Fibroblast of lung (primary cell): ENCODE data around the gene ADCY4. TPM values are rescaled to one million over a fixed set of nuclear protein-coding genes. Genes with fewer than 3 reads are reported as not detected.

Source experiments
- DNase-seq, 2 donors: peaks; one replicate each; pipeline versions ENCODE4 v3.0.0 to v3.0.0-alpha.2; 2010; ENCODE audit warnings: low read depth in 2 of 2
- H2AFZ ChIP-seq: 2 replicates; pipeline ENCODE4 v1.5.1; 2012; ENCODE audit warnings: low read length, control low read depth, inconsistent platforms
- H3K27ac ChIP-seq: 2 replicates; pipeline ENCODE4 v1.5.1; 2011; ENCODE audit warnings: low read length, control low read depth; ENCODE audit not compliant: insufficient read depth
- H3K27me3 ChIP-seq: 2 replicates; pipeline ENCODE4 v1.5.1; 2011; ENCODE audit warnings: mild to moderate bottlenecking, low read length; ENCODE audit not compliant: control insufficient read depth, insufficient read depth
- H3K36me3 ChIP-seq: 2 replicates; pipeline ENCODE4 v1.5.1; 2011; ENCODE audit warnings: low read length; ENCODE audit not compliant: control insufficient read depth, insufficient read depth
- H3K4me1 ChIP-seq: 2 replicates; pipeline ENCODE4 v1.5.1; 2011; ENCODE audit warnings: low read length; ENCODE audit not compliant: control insufficient read depth, insufficient read depth; ENCODE audit errors: extremely low read depth
- H3K4me2 ChIP-seq: 2 replicates; pipeline ENCODE4 v1.5.1; 2011; ENCODE audit warnings: low read length, control low read depth; ENCODE audit not compliant: insufficient read depth; ENCODE audit errors: extremely low read depth
- H3K4me3 ChIP-seq, 4 experiments: fragments of 200-600 bp in 1 of 4; sonication (generic) in 1 of 4; replicated peaks in 1 of 4; 2 replicates each; pipeline ENCODE4 v1.5.1; 2011 to 2016; ENCODE audit warnings: low read length in 4 of 4, low read depth in 3 of 4, mild to moderate bottlenecking in 3 of 4, control low read depth in 2 of 4, inconsistent platforms in 1 of 4, mixed read lengths in 1 of 4; ENCODE audit not compliant: insufficient read depth in 1 of 4; ENCODE audit errors: control extremely low read depth in 1 of 4
- H3K79me2 ChIP-seq: 2 replicates; pipeline ENCODE4 v1.5.1; 2012; ENCODE audit warnings: mild to moderate bottlenecking, low read length, inconsistent platforms; ENCODE audit not compliant: control insufficient read depth, insufficient read depth
- H3K9ac ChIP-seq: 2 replicates; pipeline ENCODE4 v1.5.1; 2011; ENCODE audit warnings: mild to moderate bottlenecking, low read length, control low read depth; ENCODE audit not compliant: insufficient read depth
- H3K9me3 ChIP-seq: 2 replicates; pipeline ENCODE4 v1.5.1; 2012; ENCODE audit warnings: low read depth, low read length; ENCODE audit not compliant: control insufficient read depth, insufficient read depth
- H4K20me1 ChIP-seq: 2 replicates; pipeline ENCODE4 v1.5.1; 2011; ENCODE audit warnings: low read length; ENCODE audit not compliant: control insufficient read depth, insufficient read depth; ENCODE audit errors: extremely low read depth
- CTCF ChIP-seq, 2 donors: IDR thresholded peaks in 1 of 2; conservative IDR thresholded peaks in 1 of 2; 1 replicate in 1 of 2; 2 replicates in 1 of 2; pipeline ENCODE4 v1.5.1; 2011 to 2012; ENCODE audit warnings: low read length in 2 of 2, control low read depth in 1 of 2, inconsistent platforms in 1 of 2, low read depth in 1 of 2, mild to moderate bottlenecking in 1 of 2
- EZH2 ChIP-seq: IDR thresholded peaks from 2 replicates; pipeline ENCODE4 v1.5.1; 2012; ENCODE audit warnings: low read length, control low read depth, mild to moderate bottlenecking; ENCODE audit errors: missing control alignments
- polyA plus RNA-seq, 2 donors: library from polyadenylated mRNA; depleted of rRNA in 1 of 2; stranded (reverse) in 1 of 2; unstranded in 1 of 2; fragments of >200 nt; gene quantifications; 2 replicates each; pipeline ENCODE4 v1.2.1, GENCODE V29; 2011 to 2012; ENCODE audit warnings: missing spikeins in 1 of 2
- total RNA-seq: library from RNA; depleted of rRNA; stranded (reverse); fragments of >200 nt; gene quantifications from 2 replicates; pipeline ENCODE4 v1.2.1, GENCODE V29; 2014

Gene ADCY4
- total and polyA plus RNA-seq, 2 donors (not counting 1 experiment from before 2014, with no cell fraction given): 1.4 to 7.4 TPM

DNA sequence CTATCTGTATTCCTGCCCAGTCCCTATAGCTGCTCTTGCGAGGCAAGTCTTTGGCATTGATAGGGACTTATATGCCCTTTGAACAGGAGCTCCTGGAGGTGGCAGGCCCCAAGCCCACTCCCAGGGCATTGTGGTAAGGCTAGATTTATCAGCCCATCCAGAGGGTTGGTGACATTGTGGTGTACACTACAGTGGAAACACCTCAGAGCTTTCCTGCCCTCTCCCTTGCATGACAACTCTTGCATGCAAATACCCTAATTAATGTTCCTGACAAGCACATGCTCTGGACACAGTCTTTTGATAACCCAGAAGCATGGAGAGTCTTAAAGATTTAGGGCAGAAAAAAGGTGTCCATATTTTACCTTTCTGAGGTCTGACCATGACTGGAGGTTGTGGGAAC is 5.7 kb upstream of the ADCY4 start:
- DNase-seq: no peak
- TF ChIP-seq EZH2: peak; percentile 43
- no peak for TF ChIP-seq CTCF (conservative IDR thresholded peaks at IDR 0.05 in 1 of 2, IDR thresholded peaks at IDR 0.05 in 1 of 2; ENCODE audit: low read depth in 1 of 2, low read length in 2 of 2)
- H3K27me3 ChIP-seq: peaks cover 29% of the 10 kb centered on the region

DNA sequence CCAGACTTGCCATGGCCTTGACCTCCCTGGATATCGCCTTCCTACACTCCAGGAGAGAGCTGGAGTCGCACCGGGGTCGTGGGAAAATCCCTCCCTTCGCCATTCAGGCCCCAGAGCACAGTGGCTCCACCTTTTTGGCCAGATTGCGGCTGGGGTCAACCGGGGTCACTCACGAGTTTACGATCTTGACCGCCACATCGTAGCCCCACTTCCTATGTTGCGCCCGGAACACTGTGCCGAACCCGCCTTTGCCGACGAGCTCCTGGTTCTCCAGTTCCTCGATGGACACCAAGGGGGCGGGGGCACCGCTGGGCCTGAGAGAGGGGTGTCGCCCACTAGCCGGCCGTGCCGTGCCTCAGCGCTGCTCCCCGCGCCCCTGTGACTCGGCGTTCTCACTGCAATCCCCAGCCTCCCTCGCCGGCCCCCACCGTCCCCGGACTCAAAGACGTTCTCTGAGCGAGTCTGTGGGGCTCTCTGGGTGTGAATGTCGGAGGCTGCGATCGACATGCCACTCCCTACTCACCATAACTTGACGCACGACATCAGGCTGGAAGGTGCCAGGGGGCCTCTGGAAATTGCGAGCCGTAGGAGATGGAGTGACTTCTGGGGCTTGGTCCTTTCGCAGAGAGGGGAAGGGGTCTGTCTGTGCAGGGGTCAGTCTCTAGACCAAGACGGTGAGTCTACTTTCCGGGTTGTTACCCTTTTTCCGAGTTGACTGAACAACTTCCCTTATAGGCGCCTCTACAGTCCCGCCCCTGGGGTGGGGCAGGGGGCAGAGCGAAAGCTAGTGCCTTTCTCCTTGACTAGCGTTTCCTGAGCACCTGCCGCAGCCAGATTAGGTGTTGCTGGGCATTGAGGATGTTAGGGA is 4.6 kb upstream of the ADCY4 start, which contains the start of gene RIPK3:
Gene RIPK3 (minus strand): TSS at position 708 of the 868 bp plus-strand sequence. CDS start 165 bp downstream, at position 543.
- TF ChIP-seq EZH2: no peak
- no peak for TF ChIP-seq CTCF (conservative IDR thresholded peaks at IDR 0.05 in 1 of 2, IDR thresholded peaks at IDR 0.05 in 1 of 2; ENCODE audit: low read depth in 1 of 2, low read length in 2 of 2)
- H3K9ac ChIP-seq: no peak within 1 kb of the TSS
- H3K79me2 ChIP-seq: no peaks in the 10 kb centered on the region
- no peak within 1 kb of the TSS for H2AFZ ChIP-seq
- H3K36me3 ChIP-seq: no peaks in the 10 kb centered on the region
- H4K20me1 ChIP-seq: no peaks in the 10 kb centered on the region
- H3K4me2 ChIP-seq: no peak within 1 kb of the TSS
- peaks cover 39% of the 10 kb centered on the region for H3K27me3 ChIP-seq
- no peaks in the 10 kb centered on the region for H3K9me3 ChIP-seq
- H3K4me1 ChIP-seq: peaks cover 2% of the 10 kb centered on the region
- H3K27ac ChIP-seq: no peak within 1 kb of the TSS
- H3K4me3 ChIP-seq: peak within 1 kb of the TSS in 1 of 4 experiments; percentile 28
- DNase-seq: no peak

More for the DNA sequence above, 5.7 kb upstream of the ADCY4 start:
- Histone ChIP-seq H3K4me1 (peaks cover 2% of the 10 kb centered on the region), H3K9me3 (no peaks in the 10 kb centered on the region), H3K27ac (no peak overlapping the region), H3K79me2 (no peaks in the 10 kb centered on the region), H3K4me3 (no peak overlapping the region), H2AFZ (no peak overlapping the region), H3K36me3 (no peaks in the 10 kb centered on the region), H4K20me1 (no peaks in the 10 kb centered on the region), H3K4me2 (no peak overlapping the region), H3K9ac (no peak overlapping the region)

- no peak overlapping the region for H2AFZ ChIP-seq
- no peak overlapping the region for H3K4me2 ChIP-seq
- no peaks in the 10 kb centered on the region for H3K9me3 ChIP-seq
- no peaks in the 10 kb centered on the region for H4K20me1 ChIP-seq
- H3K36me3 ChIP-seq: no peaks in the 10 kb centered on the region
- no peak for DNase-seq
- H3K4me1 ChIP-seq: peaks cover 2% of the 10 kb centered on the region
- no peak overlapping the region for H3K9ac ChIP-seq
- H3K27ac ChIP-seq: no peak overlapping the region
- peaks cover 41% of the 10 kb centered on the region for H3K27me3 ChIP-seq
- TF ChIP-seq CTCF (conservative IDR thresholded peaks at IDR 0.05 in 1 of 2, IDR thresholded peaks at IDR 0.05 in 1 of 2; ENCODE audit: low read depth in 1 of 2, low read length in 2 of 2): no peak
- TF ChIP-seq EZH2: no peak
- H3K4me3 ChIP-seq: no peak overlapping the region
- no peaks in the 10 kb centered on the region for H3K79me2 ChIP-seq
These were observed 4.0 kb upstream of the ADCY4 start for GRCh38 chr14:24338843-24339242.
